ENCODE results near the gene POLG. TPM values are rescaled to one million over a fixed set of nuclear protein-coding genes. Genes with fewer than 3 reads are reported as not detected.
A peak's percentile ranks its signal among the peaks of the same experiment; 100 is the strongest.

POLG gene
- total and polyA plus RNA-seq, 2 of the 4 experiments (the other 2 are of a cell fraction), result 19.9 to 30.6 TPM

GRCh38 chr15:89321521-89322410 lies 12.9 kb downstream of the POLG start:
- H3K27ac ChIP-seq (ENCODE audit: insufficient read depth, low read length), result no peak overlapping the region
- BruUV-seq (replicated peaks), result no TSS peak
- no peak for DNase-seq
- H2AK9ac ChIP-seq (replicated peaks; ENCODE audit: low read depth, low read length, poor library complexity), result no peak overlapping the region
- peaks cover 30% of the 10 kb centered on the region for H4K20me1 ChIP-seq (ENCODE audit: insufficient read depth, low read length)
- TF ChIP-seq RAD21 (IDR thresholded peaks at IDR 0.05; ENCODE audit: low read length), result no peak
- TF ChIP-seq RCOR1 (IDR thresholded peaks at IDR 0.05; ENCODE audit: insufficient replicate concordance, low read length), result no peak
- TF ChIP-seq MAFK (IDR thresholded peaks at IDR 0.05; ENCODE audit: low read depth, low read length), result no peak
- no peak for TF ChIP-seq CEBPB (IDR thresholded peaks at IDR 0.05; ENCODE audit: low read depth, low read length)
- no peak for TF ChIP-seq CTCF (conservative IDR thresholded peaks at IDR 0.05; ENCODE audit: low read depth, low read length)
- TF ChIP-seq POLR2A (IDR thresholded peaks at IDR 0.05; ENCODE audit: low read depth, low read length), result no peak
- TF ChIP-seq SMC3 (IDR thresholded peaks at IDR 0.05; ENCODE audit: low read depth, low read length), result no peak
- no peak for TF ChIP-seq RFX5 (IDR thresholded peaks at IDR 0.05; ENCODE audit: low read depth, low read length)
- TF ChIP-seq CHD1 (IDR thresholded peaks at IDR 0.05; ENCODE audit: low read depth, low read length), result no peak
- TF ChIP-seq BHLHE40 (IDR thresholded peaks at IDR 0.05; ENCODE audit: low read depth, low read length), result no peak
- no peak for TF ChIP-seq USF2 (IDR thresholded peaks at IDR 0.05; ENCODE audit: low read depth, low read length)
- TF ChIP-seq ELK1 (IDR thresholded peaks at IDR 0.05; ENCODE audit: borderline replicate concordance, low read depth, low read length), result no peak
- TF ChIP-seq FOS (IDR thresholded peaks at IDR 0.05; ENCODE audit: low read depth, low read length), result no peak
- no peak for TF ChIP-seq MXI1 (IDR thresholded peaks at IDR 0.05; ENCODE audit: borderline replicate concordance, low read depth, low read length)
- no peak for TF ChIP-seq MAZ (IDR thresholded peaks at IDR 0.05; ENCODE audit: borderline replicate concordance, low read depth, low read length)
- no peak overlapping the region for H3K4ac ChIP-seq (ENCODE audit: low read depth, low read length)
- no peak overlapping the region for H3K56ac ChIP-seq (ENCODE audit: extremely low read depth, insufficient read depth, low read length)
- peaks cover 7% of the 10 kb centered on the region for H3K9me1 ChIP-seq (ENCODE audit: insufficient read depth, low read length)
- POLR2A ChIA-PET (ENCODE audit: unreplicated experiment), result no interaction called here
- no peak overlapping the region for H3K4me2 ChIP-seq (ENCODE audit: low read depth, low read length)
- no peak overlapping the region for H3K23ac ChIP-seq (ENCODE audit: low read depth, low read length)
- no peak overlapping the region for H3K9ac ChIP-seq (ENCODE audit: low read depth, low read length)
- no peak overlapping the region for H2BK5ac ChIP-seq (ENCODE audit: low read depth, low read length, poor library complexity, severe bottlenecking)
- no peaks in the 10 kb centered on the region for H3K4me1 ChIP-seq (ENCODE audit: control insufficient read depth, insufficient read depth, low read length)
- no peak overlapping the region for H2BK120ac ChIP-seq (ENCODE audit: low read depth, low read length)
- peak overlapping the region; percentile 29 for H2AFZ ChIP-seq (replicated peaks; ENCODE audit: low read length, poor library complexity)
- no peaks in the 10 kb centered on the region for H3K27me3 ChIP-seq (ENCODE audit: control insufficient read depth, insufficient read depth, low read length)
- no peak overlapping the region for H3K18ac ChIP-seq (ENCODE audit: low read depth, low read length)
- H3K4me3 ChIP-seq (ENCODE audit: insufficient read depth, low read depth, low read length), result no peak overlapping the region
- H2BK20ac ChIP-seq (ENCODE audit: low read depth, low read length), result no peak overlapping the region
- intact Hi-C loops (cut with micrococcal nuclease), result no loop called here
- WGBS, 2 experiments (ENCODE audit: extremely low coverage in 2 of 2, insufficient read length in 1 of 2), result 93% methylated on average over 6 of the region's 17 CpGs; no CpG with 5 or more reads in 1 of the 2 experiments
- no peak overlapping the region for H2AK5ac ChIP-seq (ENCODE audit: low read depth, low read length)
- no peak overlapping the region for H4K91ac ChIP-seq (ENCODE audit: insufficient read depth, low read depth, low read length)
- H4K8ac ChIP-seq (ENCODE audit: low read depth in 2 of 2, low read length in 2 of 2), result no peak overlapping the region
- no peak overlapping the region for H2BK15ac ChIP-seq (ENCODE audit: low read depth, low read length)
- peaks cover 89% of the 10 kb centered on the region for H3K36me3 ChIP-seq (ENCODE audit: control insufficient read depth, insufficient read depth, low read length)
- no peak overlapping the region for H3K14ac ChIP-seq (replicated peaks; ENCODE audit: low read depth, low read length)
- peaks cover 24 to 65% of the 10 kb centered on the region in 2 experiments for H3K79me1 ChIP-seq (ENCODE audit: low read depth in 1 of 2, low read length in 2 of 2)
- dilution Hi-C loops (cut with HindIII; ENCODE audit: low sequenced_read_pairs, unreplicated experiment), result no loop called here
- H4K5ac ChIP-seq (ENCODE audit: low read depth, low read length), result no peak overlapping the region
- in situ Hi-C loops (cut with MboI; ENCODE audit: low sequenced_read_pairs), result no loop called here
- no peaks in the 10 kb centered on the region for H3K9me3 ChIP-seq (ENCODE audit: control insufficient read depth, insufficient read depth, low read length)
- ATAC-seq (ENCODE audit: low read depth), result no peak
- CTCF ChIA-PET, result no interaction called here

Measured in IMR-90 (cell line).